Kidney (tissue), 14 donors: Measurements from ENCODE around the gene YPEL2. TPM values are rescaled to one million over a fixed set of nuclear protein-coding genes. Genes with fewer than 3 reads are reported as not detected.

ENCODE experiments used
- DNase-seq, 5 donors: peaks; one replicate each; pipeline ENCODE4 v3.0.0-alpha.2; 2013 to 2020
- FAIRE-seq: peaks from 2 replicates; lab custom pipeline; 2012; peaks lifted over from hg19 to GRCh38; lab: Jason Lieb, UNC
- H3K27ac ChIP-seq, 2 donors: one replicate each; pipeline ENCODE4 v1.7.0; 2013; ENCODE audit warnings: low read depth in 2 of 2, low read length in 2 of 2, inconsistent platforms in 1 of 2
- H3K27me3 ChIP-seq: one replicate; pipeline ENCODE4 v1.7.1; 2013; ENCODE audit warnings: low read length, inconsistent platforms; ENCODE audit not compliant: control insufficient read depth, insufficient read depth
- H3K36me3 ChIP-seq, 3 donors: one replicate each; pipeline versions ENCODE4 v1.7.0 to v1.7.1; 2013; ENCODE audit warnings: low read length in 3 of 3, control low read depth in 1 of 3, inconsistent platforms in 1 of 3; ENCODE audit not compliant: insufficient read depth in 3 of 3, control insufficient read depth in 2 of 3
- H3K4me1 ChIP-seq, 3 donors: one replicate each; pipeline versions ENCODE4 v1.7.0 to v1.7.1; 2013; ENCODE audit warnings: low read length in 3 of 3, inconsistent platforms in 1 of 3, low read depth in 1 of 3; ENCODE audit not compliant: control insufficient read depth in 2 of 3, insufficient read depth in 2 of 3
- H3K4me3 ChIP-seq, 3 donors: one replicate each; pipeline versions ENCODE4 v1.7.0 to v1.8.1; 2013; ENCODE audit warnings: low read length in 3 of 3, control low read depth in 1 of 3, inconsistent platforms in 1 of 3
- H3K9ac ChIP-seq, 3 donors: one replicate each; pipeline versions ENCODE4 v1.7.0 to v1.7.1; 2013; ENCODE audit warnings: low read length in 3 of 3, control low read depth in 1 of 3, inconsistent platforms in 1 of 3
- H3K9me3 ChIP-seq, 3 donors: one replicate each; pipeline versions ENCODE4 v1.7.0 to v1.7.1; 2013; ENCODE audit warnings: low read length in 3 of 3, control low read depth in 1 of 3, inconsistent platforms in 1 of 3; ENCODE audit not compliant: control insufficient read depth in 2 of 3, insufficient read depth in 1 of 3
- intact Hi-C: fragments of 100-400 bp; cut with DNase I; formaldehyde crosslinking; loops from one replicate; pipeline ENCODE4 v1.11.1; 2022
- polyA plus RNA-seq: library from polyadenylated mRNA; stranded (reverse); fragments of 350-450 nt; fragmentation: Illumina TruSeq; extraction: RNeasy Lipid Tissue Mini Kit (QIAGEN cat#74804); gene quantifications from one replicate; pipeline ENCODE4 v1.2.3, GENCODE V29; 2014; ENCODE audit warnings: low read depth, low replicate concordance; ENCODE audit not compliant: insufficient read depth
- total RNA-seq: library from RNA; stranded (reverse); fragmentation: NEBNext Ultra II Directional; extraction: Animal tissue kit (Norgen Biotek cat#: 25700); gene quantifications from one replicate; pipeline ENCODE4 v1.2.1, GENCODE V29; 2021
- TF ChIP-seq, protein P1 (sequence below): IDR thresholded peaks from 3 replicates; pipeline ENCODE4 v1.5.1; 2012; ENCODE audit warnings: mild to moderate bottlenecking, moderate library complexity, borderline replicate concordance; ENCODE audit not compliant: insufficient read depth; ENCODE audit errors: extremely low read depth
- donor health status: control.
- donor health status: control.
- donor health status: control.
- donor health status: control.
- donor health status: control.
- donor health status: DM: yes; HTN: yes; CAD: no.
- donor health status: Normal renal cell carcinoma (clear cell type).

Gene YPEL2
- total and polyA plus RNA-seq, 2 donors from 2014 or later, result 9.0 to 53.6 TPM

DNA sequence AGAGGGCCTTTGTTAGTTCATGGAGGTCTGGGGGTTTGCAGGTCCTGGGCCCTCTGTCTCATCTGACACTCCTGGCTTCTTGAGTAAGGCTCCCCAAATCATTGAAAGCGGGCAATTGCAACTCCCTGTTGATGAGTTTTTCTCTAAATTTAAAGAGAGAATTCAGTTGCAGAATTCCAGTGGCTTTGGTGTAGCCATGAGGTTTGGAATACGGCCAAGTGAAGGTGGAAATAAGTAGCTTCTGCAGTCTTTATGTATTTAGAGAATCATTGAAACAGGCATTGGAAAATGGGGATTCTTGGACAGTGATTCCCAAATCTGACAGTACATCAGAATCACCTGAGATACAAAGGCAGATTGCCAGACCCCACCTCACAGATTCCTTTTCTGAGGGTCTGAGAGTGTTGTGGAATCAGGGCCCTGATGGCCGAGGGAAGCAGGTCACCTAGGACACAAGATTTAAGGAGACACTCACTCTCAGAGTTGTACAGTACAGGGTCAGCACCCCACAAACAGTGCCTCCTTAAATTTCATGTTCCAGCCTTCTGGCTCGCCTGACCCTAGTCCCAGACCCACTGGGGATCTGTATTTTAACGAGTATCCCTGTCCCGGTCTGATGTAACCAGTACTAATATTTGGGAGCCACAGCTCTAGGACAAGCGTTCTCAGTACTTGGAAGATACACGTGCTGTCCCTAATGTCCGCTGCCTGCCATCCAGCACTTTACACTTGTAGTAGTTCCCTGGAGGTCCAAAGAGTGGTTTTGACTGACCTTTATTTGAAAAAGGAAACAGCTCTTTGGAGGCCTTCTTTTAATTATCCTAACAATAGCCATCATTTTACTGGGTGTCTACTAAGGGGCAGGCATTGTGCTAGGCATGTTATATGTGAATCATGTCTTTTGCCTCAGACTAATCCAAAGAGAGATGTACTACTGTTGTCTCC, 37.8 kb downstream of the YPEL2 start:
- TF ChIP-seq, protein P1, sequence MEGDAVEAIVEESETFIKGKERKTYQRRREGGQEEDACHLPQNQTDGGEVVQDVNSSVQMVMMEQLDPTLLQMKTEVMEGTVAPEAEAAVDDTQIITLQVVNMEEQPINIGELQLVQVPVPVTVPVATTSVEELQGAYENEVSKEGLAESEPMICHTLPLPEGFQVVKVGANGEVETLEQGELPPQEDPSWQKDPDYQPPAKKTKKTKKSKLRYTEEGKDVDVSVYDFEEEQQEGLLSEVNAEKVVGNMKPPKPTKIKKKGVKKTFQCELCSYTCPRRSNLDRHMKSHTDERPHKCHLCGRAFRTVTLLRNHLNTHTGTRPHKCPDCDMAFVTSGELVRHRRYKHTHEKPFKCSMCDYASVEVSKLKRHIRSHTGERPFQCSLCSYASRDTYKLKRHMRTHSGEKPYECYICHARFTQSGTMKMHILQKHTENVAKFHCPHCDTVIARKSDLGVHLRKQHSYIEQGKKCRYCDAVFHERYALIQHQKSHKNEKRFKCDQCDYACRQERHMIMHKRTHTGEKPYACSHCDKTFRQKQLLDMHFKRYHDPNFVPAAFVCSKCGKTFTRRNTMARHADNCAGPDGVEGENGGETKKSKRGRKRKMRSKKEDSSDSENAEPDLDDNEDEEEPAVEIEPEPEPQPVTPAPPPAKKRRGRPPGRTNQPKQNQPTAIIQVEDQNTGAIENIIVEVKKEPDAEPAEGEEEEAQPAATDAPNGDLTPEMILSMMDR, result no peak
- intact Hi-C loops, result no loop called here
- no peaks in the 10 kb centered on the region for H3K9me3 ChIP-seq
- FAIRE-seq (no peak), DNase-seq (no peak)
- no peaks in the 10 kb centered on the region for H3K36me3 ChIP-seq
- peak overlapping the region in 1 of 3 donors; percentile 5 for H3K9ac ChIP-seq
- peak overlapping the region; percentile 61 to 92 for H3K27ac ChIP-seq
- H3K4me3 ChIP-seq, result no peak overlapping the region
- H3K4me1 ChIP-seq, result peaks cover 39 to 93% (median 82%) of the 10 kb centered on the region in 3 donors
- H3K27me3 ChIP-seq, result no peaks in the 10 kb centered on the region

DNA sequence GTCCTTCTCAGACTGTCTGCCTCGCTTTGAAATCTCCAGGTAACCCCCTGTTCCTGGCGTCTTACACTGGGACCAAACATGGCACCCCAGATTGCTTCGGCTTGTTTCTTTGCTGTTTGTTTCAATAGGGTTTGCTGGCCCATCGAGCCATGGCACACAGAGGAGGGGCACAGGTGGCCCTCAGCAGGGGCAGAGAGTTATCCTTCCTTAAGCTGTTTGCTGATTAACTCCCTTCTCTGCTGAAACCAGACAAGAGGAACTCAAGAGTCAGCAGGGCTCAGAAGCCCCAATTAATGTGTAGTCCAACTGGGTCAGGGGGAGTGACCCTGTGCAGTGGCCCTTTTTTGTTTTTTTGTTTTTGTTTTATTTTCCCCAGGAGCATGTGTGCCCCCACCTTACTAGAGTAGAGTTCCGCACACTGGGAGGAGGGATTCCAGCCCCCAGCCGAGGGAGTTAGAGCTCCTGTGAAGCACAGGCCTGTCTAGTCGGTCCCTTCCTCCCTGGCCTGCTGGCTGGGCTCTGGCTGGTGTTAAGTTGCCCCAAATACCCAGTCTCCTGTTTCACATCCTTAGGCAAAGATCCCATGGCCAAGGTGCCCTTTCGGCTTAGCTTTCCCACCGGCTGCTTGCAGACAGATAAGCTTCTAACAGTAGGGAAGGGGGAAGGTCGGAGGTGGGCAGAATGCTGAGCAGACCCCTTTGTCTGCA, 39.3 kb downstream of the YPEL2 start:
- Histone ChIP-seq H3K27ac (peak overlapping the region; percentile 91 to 97), H3K36me3 (no peaks in the 10 kb centered on the region), H3K9me3 (no peaks in the 10 kb centered on the region), H3K9ac (peak overlapping the region in 2 of 3 donors; percentile 43 to 65), H3K4me3 (peak overlapping the region in 1 of 3 donors; percentile 8), H3K27me3 (no peaks in the 10 kb centered on the region), H3K4me1 (peaks cover 33 to 91% (median 78%) of the 10 kb centered on the region in 3 donors)
- peak in 4 of 5 donors; percentile 69 to 79 (median 72) for DNase-seq
- FAIRE-seq, result no peak
- TF ChIP-seq, protein P1, result peak; percentile 2
- intact Hi-C loops, result no loop called here

DNA sequence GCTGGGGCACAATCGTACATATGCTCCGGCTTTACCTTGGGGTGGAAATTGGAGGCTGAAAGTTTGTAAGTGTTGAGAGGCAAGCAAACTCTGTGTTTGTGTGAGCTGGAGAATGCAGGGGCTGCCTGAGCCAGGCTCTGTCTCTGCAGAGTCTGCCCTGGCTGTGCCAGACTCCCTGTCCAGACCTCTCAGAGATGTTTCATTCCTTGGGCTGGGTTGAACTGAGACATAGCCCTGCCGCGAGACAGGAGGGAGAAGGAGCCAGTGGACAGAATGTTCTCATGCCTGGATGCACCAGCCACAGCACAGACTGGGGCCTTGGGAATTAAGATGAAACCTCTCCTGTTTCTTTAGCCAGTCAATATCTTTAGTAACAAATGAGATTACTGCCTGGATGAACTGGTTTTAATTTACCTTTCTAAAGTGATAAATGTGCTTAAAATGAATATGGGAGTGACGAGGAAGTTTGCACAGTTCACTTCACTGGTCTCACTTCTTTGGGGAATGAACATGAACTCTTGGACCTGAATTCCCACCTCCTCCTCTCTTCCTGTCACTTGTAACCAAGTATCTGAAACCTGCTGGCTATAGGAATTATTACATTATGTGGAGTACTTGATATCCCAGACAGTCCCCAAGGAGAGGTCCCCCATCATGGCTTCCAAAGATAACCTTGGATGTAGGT, 40.1 kb downstream of the YPEL2 start:
- no peak for FAIRE-seq
- Histone ChIP-seq H3K4me1 (peaks cover 33 to 83% (median 70%) of the 10 kb centered on the region in 3 donors), H3K36me3 (no peaks in the 10 kb centered on the region), H3K4me3 (no peak overlapping the region), H3K9me3 (no peaks in the 10 kb centered on the region), H3K27ac (peak overlapping the region; percentile 91 to 97), H3K27me3 (no peaks in the 10 kb centered on the region), H3K9ac (peak overlapping the region in 2 of 3 donors; percentile 43 to 65)
- intact Hi-C loops, result no loop called here
- DNase-seq, result peak; percentile 44 to 82 (median 64)
- TF ChIP-seq, protein P1, result no peak
